NOMO-1 treated with dmso at 0.1 percent for 144 hours (cell line): ENCODE measurements around the gene PSMD8.
"Not testable (repeated sequence)": the region's sequence is repeated elsewhere in the genome, so short reads cannot be mapped to it uniquely, and the experiment has no call there.

Experiments
- DNase-seq: peaks from one replicate; lab custom pipeline; 2025; ENCODE audit not compliant: unreplicated experiment; lab: John Stamatoyannopoulos, UW

Gene PSMD8

DNA sequence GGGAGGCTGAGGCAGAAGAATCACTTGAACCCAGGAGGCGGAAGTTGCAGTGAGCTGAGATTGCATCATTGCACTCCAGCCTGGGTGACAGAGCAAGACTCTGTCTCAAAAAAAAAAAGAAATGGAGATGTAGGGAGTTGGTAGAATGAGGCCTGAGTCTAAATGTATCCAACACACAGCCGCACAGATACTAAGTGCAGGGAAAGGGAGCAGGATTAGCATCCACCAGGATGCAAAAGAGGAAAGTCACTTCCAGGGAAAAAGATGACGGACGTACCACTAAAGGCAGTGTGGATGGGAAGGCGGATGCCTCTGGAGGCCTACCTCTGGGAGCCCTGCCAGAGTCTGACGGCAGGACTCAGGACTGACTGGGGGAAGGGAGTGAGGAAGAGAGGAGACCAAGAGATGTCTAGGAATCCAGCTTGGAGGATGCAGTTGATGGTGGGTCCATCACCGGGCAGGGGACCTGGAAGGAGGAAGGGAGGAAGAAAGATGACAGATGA is 35.3 kb downstream of the PSMD8 start:
- no peak for DNase-seq

GRCh38 chr19:38410407-38410806 is 36.0 kb downstream of the PSMD8 start:
- DNase-seq: not testable (repeated sequence)

DNA sequence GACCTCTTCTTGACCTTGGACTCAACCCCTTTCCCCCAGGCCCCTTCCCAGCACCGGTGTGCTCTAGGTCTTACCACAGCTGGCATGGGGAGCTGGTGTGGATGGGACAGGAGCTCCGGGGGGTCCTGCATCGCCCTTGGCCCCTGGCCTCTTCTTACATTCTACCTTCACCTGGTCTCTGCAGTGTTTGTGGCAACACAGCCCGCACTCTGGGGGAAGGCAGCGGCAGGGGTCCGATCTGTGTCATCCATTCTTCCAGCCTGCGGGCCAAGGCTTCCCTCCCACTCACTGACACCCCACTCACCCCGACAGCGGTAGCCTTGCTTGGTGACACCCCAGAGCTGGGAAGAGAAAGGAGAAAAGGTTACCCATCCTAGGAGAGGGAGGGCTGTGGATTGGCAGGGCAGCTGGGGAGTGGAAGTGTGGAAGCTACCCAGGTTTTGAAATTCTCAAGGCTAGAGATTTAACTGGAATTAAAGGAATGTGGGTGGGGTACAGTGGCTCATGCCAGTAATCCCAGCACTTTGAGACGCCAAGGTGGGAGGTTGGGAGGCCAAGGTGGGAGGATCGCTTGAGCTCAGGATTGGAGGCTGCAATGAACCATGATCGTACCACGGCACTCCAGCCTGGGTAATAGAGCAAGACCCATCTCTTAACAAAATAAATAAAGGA is 36.8 kb downstream of the PSMD8 start:
- no peak for DNase-seq

- DNase-seq: not testable (repeated sequence)
Measured at GRCh38 chr19:38411898-38412297, 37.5 kb downstream of the PSMD8 start.

- DNase-seq: no peak
Measured at GRCh38 chr19:38412491-38412890, 38.1 kb downstream of the PSMD8 start.

DNA sequence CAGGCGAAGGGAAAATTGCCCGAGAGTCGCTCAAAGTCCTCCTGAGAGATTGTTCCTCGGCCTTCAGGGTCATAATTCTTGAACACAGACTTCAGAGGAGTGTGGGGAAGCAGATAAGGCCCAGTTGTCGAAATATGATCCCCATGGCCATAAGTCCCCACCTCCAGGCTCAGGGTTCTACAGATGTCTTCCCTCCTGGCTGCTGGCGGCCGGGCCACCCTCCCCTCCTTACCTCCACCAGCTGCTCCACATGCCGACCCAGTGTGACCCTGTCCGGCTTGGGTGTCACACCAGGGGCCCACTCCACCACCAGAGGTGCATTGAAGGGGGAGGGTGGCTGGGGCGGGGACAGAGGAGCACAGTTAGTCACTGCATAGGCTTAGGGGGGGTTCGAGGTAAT is 38.6 kb downstream of the PSMD8 start:
- no peak for DNase-seq

- no peak for DNase-seq
Measured at GRCh38 chr19:38413416-38413815, 39.0 kb downstream of the PSMD8 start.

- no peak for DNase-seq
Measured at GRCh38 chr19:38417146-38417543, 42.8 kb downstream of the PSMD8 start.

GRCh38 chr19:38417544-38418506 is 43.5 kb downstream of the PSMD8 start:
- DNase-seq: peak; percentile 86

DNA sequence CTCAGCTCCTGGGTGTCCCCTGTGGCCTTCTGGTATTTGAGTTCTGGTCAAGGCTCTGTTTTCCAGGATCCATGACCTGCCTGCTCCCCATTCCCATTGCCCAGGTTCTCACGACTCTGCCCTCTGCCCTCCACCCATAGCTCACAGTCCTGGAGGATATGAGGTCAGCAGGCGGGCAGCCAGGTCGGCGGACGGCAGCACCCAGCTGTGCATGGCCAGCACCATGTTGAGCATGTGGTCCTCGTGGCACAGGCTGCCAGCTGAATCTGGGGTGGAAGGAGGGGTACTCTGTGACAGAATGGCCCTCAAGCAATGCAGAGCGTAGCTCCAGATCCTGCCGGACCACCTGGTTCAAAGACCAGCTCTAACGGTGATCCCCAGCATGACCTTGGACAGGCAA is 46.6 kb downstream of the PSMD8 start:
- DNase-seq: no peak

DNA sequence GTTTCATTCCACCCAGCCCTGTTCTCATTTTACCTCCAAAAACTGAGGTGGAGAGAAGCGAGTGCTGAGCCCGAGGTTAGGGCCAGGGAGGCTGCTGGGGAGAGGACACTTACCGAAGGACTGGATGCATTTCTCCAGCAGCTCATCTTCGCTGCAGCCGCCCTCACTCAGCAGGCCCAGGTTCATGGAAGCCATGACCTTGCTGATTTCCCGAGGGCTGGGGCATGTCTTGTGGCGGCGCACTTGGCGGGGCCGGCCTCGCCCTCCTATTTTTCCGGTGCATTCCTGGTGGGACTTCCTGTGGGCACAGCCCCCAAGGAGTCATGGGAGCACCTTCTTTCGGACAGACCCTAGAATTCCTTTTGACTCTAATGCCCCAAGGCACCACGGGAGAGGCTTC is 47.5 kb downstream of the PSMD8 start:
- no peak for DNase-seq

DNA sequence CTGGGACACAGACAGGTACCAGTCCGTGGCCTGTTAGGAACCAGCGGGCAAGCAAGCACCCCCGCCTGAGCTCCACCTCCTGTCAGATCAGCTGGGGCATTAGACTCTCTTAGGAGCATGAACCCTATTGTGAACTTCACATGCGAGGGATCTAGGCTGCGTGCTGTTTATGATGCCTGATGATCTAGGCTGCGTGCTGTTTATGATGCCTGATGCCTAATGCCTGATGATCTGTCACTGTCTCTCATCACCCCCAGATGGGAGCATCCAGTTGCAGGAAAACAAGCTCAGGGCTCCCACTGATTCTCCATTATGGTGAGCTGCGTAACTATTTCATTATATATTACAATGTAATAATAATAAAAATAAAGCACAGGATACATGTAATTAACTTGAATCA is 48.1 kb downstream of the PSMD8 start:
- no peak for DNase-seq

DNA sequence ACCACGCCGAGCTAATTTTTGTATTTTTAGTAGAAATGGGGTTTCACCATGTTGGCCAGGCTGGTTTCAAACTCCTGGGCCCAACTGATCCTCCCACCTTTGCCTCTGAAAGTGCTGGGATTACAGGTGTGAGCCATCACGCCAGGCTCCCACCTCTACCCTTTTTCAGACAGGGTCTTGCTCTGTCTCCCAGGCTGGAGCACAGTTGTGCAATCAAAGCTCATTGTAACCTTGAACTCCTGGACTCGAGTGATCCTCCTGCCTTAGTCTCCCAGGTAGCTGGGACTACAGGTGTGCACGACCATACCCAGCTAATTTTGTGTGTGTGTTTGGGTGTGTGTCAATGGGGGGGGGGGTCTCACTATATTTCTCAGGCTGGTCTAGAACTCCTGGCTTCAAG is 49.9 kb downstream of the PSMD8 start:
- DNase-seq: no peak

GRCh38 chr19:38425222-38425809 is 50.9 kb downstream of the PSMD8 start:
- no peak for DNase-seq

GRCh38 chr19:38425810-38426466 is 51.6 kb downstream of the PSMD8 start, which contains the start of gene RASGRP4:
Gene RASGRP4 (minus strand): TSS chr19:38426219. CDS start chr19:38426091, 128 bp downstream.
- DNase-seq: peak; percentile 71

DNA sequence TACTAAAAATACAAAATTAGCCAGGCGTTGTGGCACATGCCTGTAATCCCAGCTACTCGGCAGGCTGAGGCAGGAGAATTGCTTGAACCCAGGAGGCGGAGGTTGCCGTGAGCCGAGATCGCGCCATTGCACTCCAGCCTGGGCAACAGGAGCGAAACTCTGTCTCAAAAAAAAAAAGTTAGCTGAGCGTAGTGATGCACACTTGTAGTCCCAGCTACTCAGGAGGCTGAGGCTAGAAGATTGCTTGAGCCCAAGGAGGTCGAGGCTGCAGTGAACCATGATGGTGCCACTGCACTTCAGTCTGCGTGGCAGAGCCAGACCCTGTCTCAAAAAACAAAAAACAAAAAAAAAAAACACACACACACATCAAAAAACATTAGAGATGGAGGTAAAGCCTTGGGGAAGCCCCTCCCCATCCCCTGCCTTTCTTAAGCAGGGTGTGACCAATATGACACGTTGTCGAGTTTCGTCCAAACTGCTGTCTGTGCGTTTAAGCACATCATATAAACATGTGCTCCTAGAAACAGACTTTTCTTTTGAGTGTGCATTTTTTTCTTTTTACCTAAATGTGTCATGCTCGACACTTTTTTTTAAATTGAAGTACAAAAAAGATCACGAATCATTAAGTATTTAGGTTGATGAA is 52.8 kb downstream of the PSMD8 start:
- DNase-seq: not testable (repeated sequence)

DNA sequence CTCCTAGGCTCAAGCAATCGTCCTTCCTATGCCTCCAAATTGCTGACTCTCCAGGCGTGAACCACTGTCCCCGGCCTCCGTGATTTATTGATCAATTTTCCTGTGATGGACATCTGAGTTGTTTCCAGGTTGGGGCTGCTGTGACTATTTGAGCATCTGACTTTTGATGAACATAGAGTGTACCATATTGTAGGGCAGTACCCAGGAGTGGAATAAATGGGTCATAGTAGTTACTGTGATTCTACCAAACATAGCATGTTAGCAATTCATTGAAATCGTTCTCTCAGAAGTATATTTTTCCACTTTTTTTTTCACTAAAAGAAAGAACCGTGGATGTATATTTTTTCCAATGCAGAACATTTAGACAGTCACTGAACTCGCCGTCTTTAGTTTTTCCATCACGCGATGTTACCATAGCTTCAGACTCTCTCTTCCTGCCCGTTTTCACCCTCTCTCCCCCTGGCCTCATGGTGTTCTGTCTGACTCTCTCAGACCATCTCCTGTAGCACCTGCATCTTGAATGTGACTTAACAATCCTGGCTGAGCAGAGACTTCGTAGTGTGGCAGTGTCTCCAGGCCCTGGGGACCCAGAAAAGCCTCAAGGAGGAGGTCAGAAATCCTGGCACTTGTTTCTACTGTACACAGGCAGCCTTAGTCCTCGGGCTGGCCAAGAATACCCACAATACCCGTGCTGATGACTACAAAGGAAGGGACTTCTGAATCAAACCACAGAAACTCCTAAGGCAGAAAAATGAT is 54.9 kb downstream of the PSMD8 start:
- no peak for DNase-seq

- no peak for DNase-seq
Measured at GRCh38 chr19:38429811-38430156, 55.4 kb downstream of the PSMD8 start.

DNA sequence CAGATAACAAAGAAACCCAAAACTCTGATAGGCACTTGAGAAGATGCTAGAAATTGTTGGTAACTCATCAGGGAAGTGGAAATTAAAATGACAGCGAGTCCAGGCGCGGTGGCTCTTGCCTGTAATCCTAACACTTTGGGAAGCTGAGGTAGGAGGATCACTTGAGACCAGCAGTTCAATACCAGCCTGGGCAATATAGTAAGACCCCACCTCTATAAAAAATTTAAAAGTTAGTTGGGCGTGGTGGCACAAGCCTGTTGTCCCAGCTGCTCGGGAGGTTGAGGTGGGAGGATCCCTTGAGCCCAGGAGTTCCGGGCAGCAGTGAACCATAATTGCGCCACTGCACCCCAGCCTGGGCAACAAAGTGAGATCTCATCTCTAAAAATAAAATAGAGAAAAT is 56.6 kb downstream of the PSMD8 start:
- DNase-seq: no peak

- no peak for DNase-seq
Measured at GRCh38 chr19:38433268-38433733, 58.9 kb downstream of the PSMD8 start, which contains the start of gene RYR1. Gene RYR1 (plus strand): TSS chr19:38433691. CDS start chr19:38433830, 139 bp downstream.
